GM23248 (cell line): Measurements from ENCODE around the gene WDR91. TPM values are rescaled to one million over a fixed set of nuclear protein-coding genes. Genes with fewer than 3 reads are reported as not detected.

ENCODE experiments used
- DNase-seq: peaks from one replicate; pipeline ENCODE4 v3.0.0-alpha.2; 2015
- H2AFZ ChIP-seq: fragments of 200-600 bp; sonication (generic); 2 replicates; pipeline ENCODE4 v1.6.1; 2016; ENCODE audit warnings: antibody characterized with exemption
- H3F3A ChIP-seq: fragments of 200-600 bp; sonication (generic); 2 replicates; pipeline ENCODE4 v1.6.1; 2016; ENCODE audit warnings: mild to moderate bottlenecking, antibody characterized with exemption, mixed run types; ENCODE audit not compliant: insufficient read depth
- H3K27ac ChIP-seq: fragments of 200-600 bp; sonication (generic); 2 replicates; pipeline ENCODE4 v1.5.1; 2016; ENCODE audit warnings: mild to moderate bottlenecking
- H3K27me3 ChIP-seq: fragments of 200-600 bp; sonication (generic); replicated peaks from 2 replicates; pipeline ENCODE4 v1.6.1; 2016; ENCODE audit warnings: mild to moderate bottlenecking; ENCODE audit not compliant: insufficient read depth
- H3K36me3 ChIP-seq: fragments of 200-600 bp; sonication (generic); 2 replicates; pipeline ENCODE4 v1.6.1; 2016; ENCODE audit warnings: low read depth, mild to moderate bottlenecking
- H3K4me1 ChIP-seq: fragments of 200-600 bp; sonication (generic); 2 replicates; pipeline ENCODE4 v1.6.1; 2016; ENCODE audit warnings: mild to moderate bottlenecking; ENCODE audit not compliant: insufficient read depth
- H3K4me2 ChIP-seq: fragments of 200-600 bp; sonication (generic); one replicate; pipeline ENCODE4 v1.6.1; 2016; ENCODE audit warnings: mild to moderate bottlenecking; ENCODE audit not compliant: unreplicated experiment
- H3K4me3 ChIP-seq: fragments of 200-600 bp; sonication (generic); 2 replicates; pipeline ENCODE4 v1.5.1; 2016; ENCODE audit warnings: mild to moderate bottlenecking
- H3K79me2 ChIP-seq: fragments of 200-600 bp; sonication (generic); 2 replicates; pipeline ENCODE4 v1.6.1; 2016; ENCODE audit warnings: mild to moderate bottlenecking; ENCODE audit not compliant: insufficient read depth
- H3K9ac ChIP-seq: fragments of 200-600 bp; sonication (generic); 2 replicates; pipeline ENCODE4 v1.6.1; 2016; ENCODE audit warnings: mild to moderate bottlenecking
- H3K9me2 ChIP-seq: fragments of 200-600 bp; sonication (generic); 2 replicates; pipeline ENCODE4 v1.6.1; 2016; ENCODE audit warnings: mixed run types, mild to moderate bottlenecking, moderate library complexity; ENCODE audit not compliant: insufficient read depth
- H3K9me3 ChIP-seq: fragments of 200-600 bp; sonication (generic); one replicate; pipeline ENCODE4 v1.6.1; 2017; ENCODE audit warnings: low read depth
- H4K20me1 ChIP-seq: fragments of 200-600 bp; sonication (generic); 2 replicates; pipeline ENCODE4 v1.6.0; 2016; ENCODE audit not compliant: insufficient read depth
- EZH2 ChIP-seq: fragments of 200-600 bp; sonication (generic); IDR thresholded peaks from 2 replicates; pipeline ENCODE4 v1.6.1; 2018; ENCODE audit warnings: antibody characterized with exemption, mild to moderate bottlenecking; ENCODE audit not compliant: insufficient read depth, poor library complexity, severe bottlenecking
- EZH2phosphoT487 ChIP-seq: fragments of 200-600 bp; sonication (generic); IDR thresholded peaks from 2 replicates; pipeline ENCODE4 v1.6.1; 2018; ENCODE audit warnings: antibody characterized with exemption, moderate library complexity, mild to moderate bottlenecking, low read depth; ENCODE audit not compliant: insufficient read depth
- WGBS, 2 experiments: methylation state at CpG; one replicate each; pipeline ENCODE4 v1.1.6; 2015 to 2017; ENCODE audit warnings: low lambda C conversion rate in 2 of 2, low coverage in 1 of 2; ENCODE audit errors: missing lambda C conversion rate in 2 of 2; 5-methylcytosine and 5-hydroxymethylcytosine counted together
- in situ Hi-C: fragments of 300-500 bp; cut with MboI; formaldehyde crosslinking; loops from 2 replicates; pipeline ENCODE4 v1.15.0; 2020
- microRNA-seq: library from miRNA; unstranded; fragments of <30 nt; microRNA quantifications from one replicate; pipeline ENCODE4, GENCODE V29; 2016; ENCODE audit warnings: borderline number of aligned reads
- polyA plus RNA-seq: library from polyadenylated mRNA; unstranded; fragments of >200 nt; fragmentation: Nextera tagmentation; extraction: Ambion mirVana; gene quantifications from 2 replicates; pipeline ENCODE4 v1.2.1, GENCODE V29; 2016
- small RNA-seq: library from RNA; depleted of rRNA; stranded (forward); fragments of <200 nt; gene quantifications from one replicate; pipeline ENCODE3, GENCODE V24; 2014; ENCODE audit warnings: low read depth, low replicate concordance
- total RNA-seq: library from RNA; depleted of rRNA; stranded (reverse); fragments of >200 nt; shearing (Covaris generic); gene quantifications from 2 replicates; pipeline ENCODE4 v1.2.3, GENCODE V29; 2014; rRNA removed

The WDR91 gene
- total and polyA plus RNA-seq, 2 experiments from 2014 or later: 5.4 to 8.3 TPM

GRCh38 chr7:135150072-135150782, 61.1 kb downstream of the WDR91 start:
- H3F3A ChIP-seq: no peaks in the 10 kb centered on the region
- H3K4me2 ChIP-seq: no peak overlapping the region
- no peaks in the 10 kb centered on the region for H3K27me3 ChIP-seq
- in situ Hi-C loops: no loop called here
- no peaks in the 10 kb centered on the region for H3K9me3 ChIP-seq
- H3K27ac ChIP-seq: no peak overlapping the region
- no peaks in the 10 kb centered on the region for H4K20me1 ChIP-seq
- DNase-seq: no peak
- TF ChIP-seq EZH2phosphoT487: no peak
- no peak overlapping the region for H3K4me3 ChIP-seq
- no peaks in the 10 kb centered on the region for H3K9me2 ChIP-seq
- 57 to 68% methylated on average over 8 of the region's 8 CpGs for WGBS, 2 experiments
- no peak overlapping the region for H3K9ac ChIP-seq
- no peak overlapping the region for H2AFZ ChIP-seq
- H3K36me3 ChIP-seq: no peaks in the 10 kb centered on the region
- H3K79me2 ChIP-seq: no peaks in the 10 kb centered on the region
- H3K4me1 ChIP-seq: 0 out of 2 replicates have a peak, but pooled peaks cover 4% of the 10 kb centered on the region

- peak; percentile 70 for DNase-seq
- no peak for TF ChIP-seq EZH2phosphoT487
- no peak for TF ChIP-seq EZH2
- H3K9me3 ChIP-seq: no peaks in the 10 kb centered on the region
- H3K36me3 ChIP-seq: no peaks in the 10 kb centered on the region
- 51 to 54% methylated on average over 13 of the region's 13 CpGs for WGBS, 2 experiments
- no peaks in the 10 kb centered on the region for H3F3A ChIP-seq
- peak within 1 kb of the TSS; percentile 89 for H2AFZ ChIP-seq
- peak within 1 kb of the TSS; percentile 53 for H3K27ac ChIP-seq
- H4K20me1 ChIP-seq: no peaks in the 10 kb centered on the region
- H3K4me2 ChIP-seq: peak within 1 kb of the TSS; percentile 86
- peak within 1 kb of the TSS; percentile 62 for H3K4me3 ChIP-seq
- H3K79me2 ChIP-seq: no peaks in the 10 kb centered on the region
- 0 out of 2 replicates have a peak, but pooled peaks cover 4% of the 10 kb centered on the region for H3K4me1 ChIP-seq
- no peaks in the 10 kb centered on the region for H3K27me3 ChIP-seq
- H3K9me2 ChIP-seq: no peaks in the 10 kb centered on the region
- in situ Hi-C loops: no loop called here
- H3K9ac ChIP-seq: peak within 1 kb of the TSS; percentile 74
Observed at GRCh38 chr7:135147899-135148721, 63.2 kb downstream of the WDR91 start, which contains the start of gene TMEM140. TMEM140 (plus strand) TSS chr7:135148072; CDS start chr7:135164442, 16,370 bp downstream.

DNA sequence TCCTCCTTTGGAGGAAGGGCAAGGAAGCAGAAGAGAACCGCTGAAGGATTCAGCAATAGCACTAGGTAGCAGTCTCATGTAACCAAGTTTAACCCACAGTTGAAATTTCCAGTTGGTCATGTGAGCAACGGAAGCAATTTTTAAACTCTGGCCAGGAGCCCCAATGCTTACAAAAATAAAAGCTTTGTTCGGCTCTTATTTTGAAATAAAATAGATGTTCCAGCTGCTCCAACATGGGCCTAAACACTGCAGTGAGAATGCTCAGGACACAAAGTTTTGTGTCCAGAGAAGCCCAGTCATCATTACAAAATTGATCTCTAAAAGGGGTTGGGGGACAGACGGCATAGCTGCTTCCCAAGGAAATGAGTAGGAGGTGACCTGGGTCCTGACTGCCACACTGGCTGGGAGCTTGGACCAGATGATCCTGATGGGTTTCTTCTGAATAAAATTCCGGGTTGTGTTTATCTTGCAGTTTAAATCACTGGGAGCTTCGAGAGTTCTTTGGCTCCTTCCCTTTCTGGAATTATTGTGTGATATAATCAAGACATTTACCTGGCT, 63.9 kb downstream of the WDR91 start:
- H3K9ac ChIP-seq: peak overlapping the region; percentile 74
- H4K20me1 ChIP-seq: no peaks in the 10 kb centered on the region
- H3K27ac ChIP-seq: peak overlapping the region; percentile 53
- H3F3A ChIP-seq: no peaks in the 10 kb centered on the region
- H3K4me1 ChIP-seq: 0 out of 2 replicates have a peak, but pooled peaks cover 4% of the 10 kb centered on the region
- no peaks in the 10 kb centered on the region for H3K27me3 ChIP-seq
- H3K9me2 ChIP-seq: no peaks in the 10 kb centered on the region
- in situ Hi-C loops: no loop called here
- TF ChIP-seq EZH2 (no peak), EZH2phosphoT487 (no peak)
- peak; percentile 46 for DNase-seq
- H3K4me3 ChIP-seq: peak overlapping the region; percentile 62
- 31 to 34% methylated on average over 6 of the region's 6 CpGs for WGBS, 2 experiments
- peak overlapping the region; percentile 89 for H2AFZ ChIP-seq
- H3K36me3 ChIP-seq: no peaks in the 10 kb centered on the region
- no peaks in the 10 kb centered on the region for H3K9me3 ChIP-seq
- H3K79me2 ChIP-seq: no peaks in the 10 kb centered on the region
- peak overlapping the region; percentile 86 for H3K4me2 ChIP-seq

DNA sequence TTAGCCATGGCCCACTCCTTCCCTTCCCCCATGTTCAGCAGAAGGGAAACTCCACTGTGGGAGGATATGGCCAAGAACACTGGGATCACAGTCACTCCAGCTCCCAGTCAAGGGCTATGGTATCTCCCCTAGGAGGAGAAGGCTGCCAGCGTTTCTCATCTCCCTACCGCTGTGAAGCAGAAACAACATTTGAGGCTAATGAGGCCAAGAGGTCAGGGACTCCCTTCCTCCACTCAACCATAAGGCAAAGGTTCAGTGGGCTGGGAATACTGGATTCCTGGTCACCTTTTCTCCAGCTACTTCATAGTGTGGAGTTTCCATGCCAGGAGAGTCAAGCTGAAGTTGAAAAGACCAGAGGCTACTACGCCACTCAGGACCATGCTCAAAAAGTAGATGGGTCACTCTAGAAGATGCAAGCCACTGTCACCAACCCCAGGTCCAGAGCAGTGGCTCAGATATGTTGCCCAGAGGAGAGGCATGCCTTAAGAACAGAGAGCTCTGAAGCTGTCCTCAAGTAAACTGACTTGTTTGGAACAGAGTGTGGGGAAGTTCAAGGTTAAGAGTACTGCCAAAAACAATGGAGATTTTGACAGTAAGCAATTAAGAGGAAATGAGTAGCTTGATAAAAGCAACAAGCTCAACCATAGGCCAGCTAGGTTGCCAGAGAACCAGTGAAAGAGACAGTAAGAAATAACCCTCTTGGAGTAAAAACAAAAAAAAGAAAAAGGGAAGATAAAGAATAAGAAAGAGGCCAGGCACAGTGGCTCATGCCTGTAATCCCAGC, 67.2 kb downstream of the WDR91 start:
- no peak overlapping the region for H3K27ac ChIP-seq
- H4K20me1 ChIP-seq: no peaks in the 10 kb centered on the region
- H3K4me3 ChIP-seq: no peak overlapping the region
- H3K4me1 ChIP-seq: 0 out of 2 replicates have a peak, but pooled peaks cover 4% of the 10 kb centered on the region
- 84 to 86% methylated on average over 3 of the region's 3 CpGs for WGBS, 2 experiments
- H3K4me2 ChIP-seq: no peak overlapping the region
- no peaks in the 10 kb centered on the region for H3K27me3 ChIP-seq
- no peaks in the 10 kb centered on the region for H3F3A ChIP-seq
- TF ChIP-seq EZH2phosphoT487 (no peak), EZH2 (no peak)
- H3K9me3 ChIP-seq: no peaks in the 10 kb centered on the region
- H2AFZ ChIP-seq: no peak overlapping the region
- H3K36me3 ChIP-seq: no peaks in the 10 kb centered on the region
- H3K79me2 ChIP-seq: no peaks in the 10 kb centered on the region
- no peak for DNase-seq
- in situ Hi-C loops: no loop called here
- H3K9me2 ChIP-seq: no peaks in the 10 kb centered on the region
- H3K9ac ChIP-seq: no peak overlapping the region

Small RNA genes within 50 kb of the gene (microRNA-seq; reads per million reads assigned to microRNA genes)
- gene MIR6509: not detected

Small RNA genes within 50 kb of the gene (small RNA-seq; reads per million reads assigned to genes)
- not detected for gene MIR6509

Other genes starting within 250 kb of the WDR91 start
- 2.4 TPM in 2 replicates for gene AGBL3, start 225.0 kb downstream of the WDR91 start, total RNA-seq
- 1.4 and 1.5 TPM in 2 replicates for gene AGBL3, start 225.0 kb downstream of the WDR91 start, polyA plus RNA-seq
- gene TMEM140, start 63.5 kb downstream of the WDR91 start, total RNA-seq: 1.6 and 4.4 TPM in 2 replicates
- gene TMEM140, start 63.5 kb downstream of the WDR91 start, polyA plus RNA-seq: 6.1 and 6.5 TPM in 2 replicates
- gene CYREN, start 40.8 kb downstream of the WDR91 start, total RNA-seq: 37.3 and 40.4 TPM in 2 replicates
- 38.3 and 38.7 TPM in 2 replicates for gene CYREN, start 40.8 kb downstream of the WDR91 start, polyA plus RNA-seq
- not detected in 2 replicates for gene STRA8, start 22.3 kb upstream of the WDR91 start, total RNA-seq
- gene STRA8, start 22.3 kb upstream of the WDR91 start, polyA plus RNA-seq: not detected in 2 replicates